Effector memory CD8-positive, alpha-beta T cell (primary cell): ENCODE measurements around the gene PRDM11.

Experiments used
- ATAC-seq: fragments of 150-1000 bp; cut with Tn5 transposase; replicated peaks from 2 replicates; pipeline ENCODE4 v1.10.0; 2021; ENCODE audit warnings: mild to moderate bottlenecking, moderate library complexity
- DNase-seq, 3 experiments: peaks; one replicate each; pipeline ENCODE4 v3.0.0; 2021
- H3K27ac Mint-ChIP-seq, 2 donors: one replicate each; pipeline ENCODE4 v1.8.0; 2022; ENCODE audit warnings: mild to moderate bottlenecking in 2 of 2, mixed read lengths in 2 of 2, moderate library complexity in 2 of 2
- H3K27me3 Mint-ChIP-seq, 2 donors: one replicate each; pipeline ENCODE4 v1.8.0; 2022; ENCODE audit warnings: mixed read lengths in 2 of 2
- H3K36me3 Mint-ChIP-seq: one replicate; pipeline ENCODE4 v1.8.0; 2022; ENCODE audit warnings: mild to moderate bottlenecking, moderate library complexity, mixed read lengths; ENCODE audit not compliant: insufficient read depth
- H3K4me1 Mint-ChIP-seq, 2 donors: one replicate each; pipeline ENCODE4 v1.8.0; 2022; ENCODE audit warnings: low read depth in 2 of 2, mixed read lengths in 2 of 2
- H3K4me3 Mint-ChIP-seq, 2 donors: one replicate each; pipeline ENCODE4 v1.8.0; 2022; ENCODE audit warnings: mild to moderate bottlenecking in 2 of 2, mixed read lengths in 2 of 2, moderate library complexity in 2 of 2
- H3K9me3 Mint-ChIP-seq, 2 donors: one replicate each; pipeline ENCODE4 v1.8.0; 2022; ENCODE audit warnings: mixed read lengths in 2 of 2
- total RNA-seq, 9 experiments: gene quantifications; one replicate each; lab custom pipeline; 2026; lab: John Stamatoyannopoulos, UW

The PRDM11 gene
- 13.1 to 31.3 (median 18.0) reads per million in 9 experiments for total RNA-seq

DNA sequence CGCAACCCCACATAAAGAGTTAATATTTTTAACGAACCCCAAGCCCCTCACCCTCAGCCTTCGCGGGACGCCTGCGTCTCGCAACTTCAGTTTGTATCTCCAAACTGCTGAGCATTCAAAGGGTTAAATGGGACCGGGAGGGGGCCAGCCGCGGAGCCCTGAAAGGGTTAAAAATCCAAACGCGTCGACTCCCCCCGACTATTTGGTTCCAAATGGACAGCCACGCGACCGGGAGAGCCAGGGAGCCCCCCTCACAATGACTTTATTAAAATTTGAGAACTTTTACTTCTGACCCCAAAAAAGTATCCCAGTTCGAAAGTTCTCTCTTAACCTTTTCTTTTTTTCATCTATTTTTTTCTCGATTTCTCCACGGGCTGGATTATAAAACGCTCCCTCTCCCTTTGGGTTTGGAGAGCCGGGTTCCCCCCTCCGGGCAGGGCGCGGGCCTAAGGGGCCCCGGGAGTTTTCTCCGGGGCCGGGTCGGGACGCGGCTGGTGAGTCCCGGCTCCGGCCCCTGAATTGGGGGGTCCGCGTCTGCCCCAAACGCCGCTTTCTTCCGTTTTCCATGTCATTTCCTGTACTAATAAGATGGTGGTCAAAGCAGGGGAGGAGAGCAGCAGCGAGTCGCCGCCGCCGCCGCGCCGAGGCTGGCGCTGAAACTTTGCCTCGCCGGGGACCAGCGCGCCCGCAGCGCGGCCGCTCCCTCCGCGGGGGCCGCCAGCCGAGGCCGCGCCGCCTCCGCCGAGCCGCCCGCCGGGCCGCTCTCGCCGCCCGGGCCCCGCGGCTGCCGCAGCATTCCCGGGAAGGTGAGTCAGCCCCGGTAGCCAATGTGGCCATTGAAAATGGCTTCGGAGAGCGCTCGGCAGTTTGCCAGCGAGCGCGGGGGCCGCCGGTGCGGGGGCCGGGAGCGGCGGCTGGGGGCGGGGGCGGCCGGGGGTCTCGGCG is at the start of gene PRDM11:
PRDM11 (plus strand) TSS at position 568 of the 945 bp plus-strand sequence. CDS start 35,128 bp downstream, outside the sequence.
- H3K4me3 Mint-ChIP-seq: peak within 1 kb of the TSS; percentile 92 to 96
- peaks cover 30% of the 10 kb centered on the region in 2 donors for H3K4me1 Mint-ChIP-seq
- ATAC-seq: peak; percentile 52
- DNase-seq: peak; percentile 43 to 54 (median 44)
- H3K27me3 Mint-ChIP-seq: no peaks in the 10 kb centered on the region
- H3K27ac Mint-ChIP-seq: peak within 1 kb of the TSS; percentile 93 to 97
- H3K9me3 Mint-ChIP-seq: no peaks in the 10 kb centered on the region
- peaks cover 9% of the 10 kb centered on the region for H3K36me3 Mint-ChIP-seq

DNA sequence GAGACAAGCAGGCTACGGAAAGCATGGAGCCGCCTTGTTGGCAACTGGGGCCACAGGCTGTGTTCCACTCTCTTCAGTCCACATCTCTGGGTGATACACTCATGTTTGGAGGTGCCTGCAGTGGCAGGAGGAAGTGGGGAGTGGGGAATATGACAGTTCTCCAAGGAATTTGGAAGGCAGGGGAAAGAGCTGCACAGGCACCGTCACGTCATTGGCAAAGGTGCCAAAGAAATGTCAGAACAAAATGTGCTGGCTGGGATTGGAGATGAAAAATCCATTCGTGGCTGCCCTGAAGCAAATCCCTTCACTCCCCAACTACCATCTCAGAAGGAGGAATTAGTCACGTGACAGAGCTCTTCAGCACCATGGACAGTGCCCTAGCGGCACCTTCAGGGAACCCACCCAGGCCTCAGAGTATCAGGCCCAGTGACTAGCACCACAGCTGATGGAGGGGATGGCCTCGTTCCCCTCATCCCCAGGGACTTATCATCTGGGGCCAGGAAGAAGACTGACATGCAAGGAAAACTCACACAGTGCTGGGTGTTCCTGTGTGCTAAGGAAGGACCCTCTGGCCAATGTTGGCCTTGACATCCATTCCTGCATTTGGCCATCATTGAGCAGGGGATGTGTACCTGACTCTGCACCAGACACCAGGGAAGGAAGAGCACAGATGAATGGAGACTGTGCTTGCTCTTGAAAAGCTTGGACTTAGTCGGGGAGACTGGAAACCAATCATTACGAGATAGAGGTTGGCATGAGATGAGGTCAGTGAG is 48.5 kb upstream of the PRDM11 start:
- peak overlapping the region in 1 of 2 donors; percentile 36 for H3K27ac Mint-ChIP-seq
- peak; percentile 42 to 57 (median 50) for DNase-seq
- no peak overlapping the region for H3K4me3 Mint-ChIP-seq
- H3K9me3 Mint-ChIP-seq: no peaks in the 10 kb centered on the region
- no peaks in the 10 kb centered on the region for H3K27me3 Mint-ChIP-seq
- peaks cover 58 to 60% of the 10 kb centered on the region in 2 donors for H3K4me1 Mint-ChIP-seq
- peaks cover 12% of the 10 kb centered on the region for H3K36me3 Mint-ChIP-seq
- ATAC-seq: no peak

DNA sequence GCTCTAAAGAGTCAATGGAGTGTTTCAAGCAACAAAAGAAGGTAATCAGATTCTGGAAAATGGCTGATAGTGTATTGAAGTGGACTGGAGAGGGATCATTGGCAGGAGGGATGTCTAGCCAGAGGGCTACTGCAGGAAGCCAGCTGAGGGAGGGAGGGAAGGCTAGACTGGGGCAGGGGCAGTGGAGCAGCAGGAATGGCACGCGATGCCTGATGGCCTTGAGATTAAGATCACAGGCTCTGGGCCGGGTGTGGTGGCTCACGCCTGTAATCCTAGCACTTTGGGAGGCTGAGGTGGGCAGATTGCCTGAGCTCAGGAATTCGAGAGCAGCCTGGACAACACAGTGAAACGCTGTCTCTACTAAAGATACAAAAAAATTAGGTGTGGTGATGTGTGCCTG is 47.5 kb upstream of the PRDM11 start:
- Mint-ChIP-seq H3K27me3 (no peaks in the 10 kb centered on the region), H3K9me3 (no peaks in the 10 kb centered on the region), H3K27ac (peak overlapping the region in 1 of 2 donors; percentile 36), H3K4me1 (peaks cover 52 to 54% of the 10 kb centered on the region in 2 donors), H3K4me3 (no peak overlapping the region), H3K36me3 (peaks cover 4% of the 10 kb centered on the region)
- ATAC-seq: no peak
- DNase-seq: no peak

DNA sequence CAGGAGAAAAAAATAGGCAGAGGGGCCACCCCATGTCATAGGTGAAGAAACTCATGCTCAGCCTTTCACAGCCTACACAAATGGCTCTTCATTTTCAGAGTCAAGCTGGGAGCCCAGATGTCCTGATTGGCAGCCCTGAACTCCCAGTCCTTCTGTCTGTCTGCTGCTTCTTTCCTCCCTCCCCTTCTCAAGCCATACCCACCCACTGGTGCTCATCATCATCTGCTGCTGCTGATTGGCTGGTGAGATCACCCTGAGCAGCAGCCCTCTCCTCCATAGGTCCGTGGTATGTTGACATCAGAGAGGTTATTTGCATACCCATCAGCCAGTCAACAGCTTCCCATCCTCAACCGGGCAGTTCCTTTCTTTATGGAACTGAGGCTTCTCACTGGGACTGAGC is 46.1 kb upstream of the PRDM11 start:
- Mint-ChIP-seq H3K4me3 (peak overlapping the region; percentile 34 to 52), H3K27me3 (no peaks in the 10 kb centered on the region), H3K9me3 (no peaks in the 10 kb centered on the region), H3K4me1 (peaks cover 41 to 42% of the 10 kb centered on the region in 2 donors), H3K27ac (peak overlapping the region; percentile 79 to 93), H3K36me3 (peaks cover 4% of the 10 kb centered on the region)
- DNase-seq (no peak), ATAC-seq (peak; percentile 7)

DNA sequence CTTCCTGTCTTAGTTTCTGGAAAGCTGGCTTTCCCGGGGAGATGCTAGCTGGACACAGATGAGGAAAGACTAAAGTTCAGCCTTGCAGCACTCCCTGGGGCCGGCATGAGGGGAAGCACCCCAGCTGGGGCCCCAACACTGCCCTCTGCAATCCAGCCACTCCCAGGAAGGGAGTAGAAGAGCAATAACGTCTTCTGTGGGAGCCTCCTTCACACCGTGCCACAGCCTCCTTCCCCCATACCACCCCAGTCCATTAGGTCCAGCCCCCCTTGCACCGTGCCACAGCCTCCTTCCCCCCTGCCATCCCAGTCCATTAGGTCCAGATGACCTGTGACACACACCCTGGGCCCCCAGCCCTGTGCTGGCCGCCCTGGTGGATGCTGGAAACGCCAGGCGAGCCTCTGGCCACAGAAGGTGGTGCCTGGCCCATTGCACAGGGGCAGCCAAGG is 44.1 kb upstream of the PRDM11 start:
- Mint-ChIP-seq H3K4me1 (peaks cover 34 to 37% of the 10 kb centered on the region in 2 donors), H3K27me3 (peaks cover 0 to 11% of the 10 kb centered on the region in 2 donors), H3K36me3 (peaks cover 7% of the 10 kb centered on the region), H3K4me3 (peak overlapping the region; percentile 51 to 66), H3K27ac (peak overlapping the region; percentile 93 to 95), H3K9me3 (no peaks in the 10 kb centered on the region)
- DNase-seq: no peak
- ATAC-seq: peak; percentile 14

DNA sequence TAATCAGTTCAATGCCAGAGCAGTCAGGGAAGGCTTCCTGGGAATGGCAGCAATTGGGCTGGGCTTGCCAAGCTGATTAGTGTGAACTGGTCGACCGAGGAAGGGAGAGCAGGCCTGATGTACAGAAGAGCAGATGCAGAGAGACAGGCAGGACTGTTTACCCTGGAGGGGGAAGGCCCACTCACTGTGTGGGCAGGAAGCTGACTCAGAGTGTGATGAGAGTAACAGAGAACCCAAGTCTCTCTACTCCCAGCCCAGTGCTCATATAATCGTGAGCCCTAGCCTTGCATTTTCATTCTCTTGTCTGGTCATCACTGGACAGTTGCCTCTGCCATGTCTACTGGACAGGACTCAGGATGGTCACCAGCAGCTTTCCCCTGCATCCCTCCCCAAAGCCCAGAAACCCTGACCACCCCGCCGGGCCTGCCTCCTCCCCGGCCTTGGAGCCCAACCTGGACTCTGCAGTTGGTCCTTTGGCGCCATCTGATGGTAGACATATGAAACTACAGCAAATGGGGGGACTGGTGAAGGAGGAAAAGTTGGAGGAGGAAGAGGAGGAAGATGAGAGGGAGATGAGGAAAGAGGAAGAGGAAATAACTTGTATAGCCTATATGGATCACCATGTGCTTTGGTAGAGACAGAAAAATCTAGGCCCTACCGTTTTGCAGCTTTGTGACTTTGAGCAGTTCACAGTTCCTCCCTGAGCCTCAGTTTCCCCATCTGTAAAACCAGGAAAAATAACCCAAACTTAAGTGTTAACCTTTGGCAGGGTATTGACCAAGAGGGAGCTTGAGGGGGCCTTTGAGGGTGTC is 43.4 kb upstream of the PRDM11 start:
- H3K36me3 Mint-ChIP-seq: peaks cover 5% of the 10 kb centered on the region
- H3K4me1 Mint-ChIP-seq: peaks cover 34 to 35% of the 10 kb centered on the region in 2 donors
- peak; percentile 98 for ATAC-seq
- no peaks in the 10 kb centered on the region for H3K9me3 Mint-ChIP-seq
- H3K27me3 Mint-ChIP-seq: peaks cover 0 to 11% of the 10 kb centered on the region in 2 donors
- H3K27ac Mint-ChIP-seq: peak overlapping the region; percentile 93 to 95
- peak; percentile 66 to 77 (median 67) for DNase-seq
- H3K4me3 Mint-ChIP-seq: peak overlapping the region; percentile 51 to 66

DNA sequence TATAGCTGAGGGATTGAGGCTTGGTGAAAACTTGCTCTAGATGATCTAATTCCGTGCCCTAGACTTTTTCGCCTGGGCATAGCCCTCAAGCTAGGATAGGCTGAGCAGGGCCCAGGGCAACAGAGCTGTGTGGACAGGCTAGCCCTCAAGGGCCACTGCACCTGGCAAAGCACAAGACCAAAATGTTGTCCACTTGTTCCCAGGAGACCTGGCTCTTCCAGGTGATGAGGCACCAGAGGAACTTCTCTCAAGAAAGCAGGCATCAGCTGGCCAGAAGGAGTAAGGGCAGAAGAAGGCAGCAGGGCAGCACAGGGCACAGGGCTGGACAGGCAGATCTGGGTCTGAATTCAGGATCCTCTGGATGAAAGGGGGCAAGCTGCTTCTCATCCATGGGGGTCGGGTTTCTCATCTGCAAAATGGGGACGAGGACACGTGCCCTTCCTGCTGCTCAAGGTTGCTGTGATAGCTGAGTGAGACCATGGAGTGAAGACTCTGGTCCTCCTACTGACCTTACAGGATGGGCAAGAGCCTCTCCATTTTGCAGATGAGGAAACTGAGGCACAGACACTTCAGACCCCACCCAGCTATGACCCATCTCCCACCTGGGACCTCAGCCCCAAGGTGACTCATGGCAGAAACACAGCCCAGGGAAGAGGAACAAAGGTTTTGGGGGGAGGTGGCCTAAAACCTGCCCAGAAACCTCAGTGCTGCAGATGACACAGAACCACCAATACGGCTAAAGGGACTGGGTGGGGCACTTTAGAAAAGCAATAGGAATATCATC is 42.2 kb upstream of the PRDM11 start:
- Mint-ChIP-seq H3K4me3 (no peak overlapping the region), H3K4me1 (peaks cover 27 to 30% of the 10 kb centered on the region in 2 donors), H3K27ac (no peak overlapping the region), H3K27me3 (peaks cover 0 to 16% of the 10 kb centered on the region in 2 donors), H3K36me3 (peaks cover 3% of the 10 kb centered on the region), H3K9me3 (no peaks in the 10 kb centered on the region)
- ATAC-seq (no peak), DNase-seq (no peak)

DNA sequence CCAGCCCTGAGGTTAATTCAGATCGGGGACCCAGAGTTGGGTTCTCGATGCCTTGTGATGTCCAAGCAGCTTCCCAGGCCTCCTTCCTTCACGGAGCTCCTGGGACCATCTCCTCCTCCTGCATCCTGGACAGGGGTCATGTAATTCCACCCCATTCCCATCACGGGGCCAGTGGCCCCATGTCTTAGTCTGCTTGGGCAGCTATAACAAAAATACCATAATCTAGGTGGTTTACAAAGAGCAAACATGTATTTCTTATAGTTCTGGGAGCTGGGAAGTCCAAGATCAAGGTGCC is 41.7 kb upstream of the PRDM11 start:
- ATAC-seq (no peak), DNase-seq (no peak)
- no peaks in the 10 kb centered on the region for H3K9me3 Mint-ChIP-seq
- H3K27me3 Mint-ChIP-seq: peaks cover 0 to 21% of the 10 kb centered on the region in 2 donors
- H3K36me3 Mint-ChIP-seq: peaks cover 3% of the 10 kb centered on the region
- peaks cover 26 to 29% of the 10 kb centered on the region in 2 donors for H3K4me1 Mint-ChIP-seq
- H3K27ac Mint-ChIP-seq: no peak overlapping the region
- no peak overlapping the region for H3K4me3 Mint-ChIP-seq

DNA sequence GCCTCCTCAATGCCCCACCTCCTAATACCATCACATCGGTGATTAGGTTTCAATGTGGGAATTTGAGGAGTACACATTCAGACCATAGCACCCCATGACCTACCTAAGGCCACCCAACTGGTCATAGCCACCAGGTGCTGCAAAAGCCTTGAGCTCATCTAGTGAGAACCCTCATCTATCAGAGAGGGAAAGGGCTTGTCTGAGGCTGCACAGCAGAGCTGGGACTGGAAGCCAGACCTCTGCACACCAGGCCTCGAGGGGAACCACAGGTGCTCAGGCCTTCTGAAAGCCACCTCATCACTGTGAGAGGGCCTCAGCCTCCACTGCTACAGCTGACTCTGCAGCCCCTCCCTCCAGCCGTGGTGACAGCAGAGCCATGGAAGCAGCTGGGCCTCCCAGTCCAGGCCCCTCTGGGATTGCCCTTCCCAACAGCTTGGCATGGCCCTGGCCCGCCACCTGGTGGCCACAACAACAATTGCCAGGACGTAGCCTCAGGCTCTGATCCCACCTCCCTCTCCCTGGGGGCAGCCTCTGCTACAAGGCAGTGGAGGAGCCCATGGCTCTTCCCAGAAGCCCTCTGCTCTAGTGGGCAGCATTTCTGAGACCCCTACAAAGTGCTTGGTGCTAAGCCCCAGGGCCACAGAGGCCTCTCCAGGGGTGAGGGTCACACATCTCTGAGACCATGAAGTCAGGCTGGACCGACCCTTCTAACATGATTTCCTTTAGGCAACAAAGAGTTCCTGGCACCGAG is 41.0 kb upstream of the PRDM11 start:
- DNase-seq (peak; percentile 55 to 66 (median 61)), ATAC-seq (peak; percentile 19)
- no peak overlapping the region for H3K27ac Mint-ChIP-seq
- H3K4me3 Mint-ChIP-seq: no peak overlapping the region
- peaks cover 23 to 24% of the 10 kb centered on the region in 2 donors for H3K4me1 Mint-ChIP-seq
- peaks cover 3% of the 10 kb centered on the region for H3K36me3 Mint-ChIP-seq
- H3K27me3 Mint-ChIP-seq: peaks cover 0 to 28% of the 10 kb centered on the region in 2 donors
- H3K9me3 Mint-ChIP-seq: no peaks in the 10 kb centered on the region

DNA sequence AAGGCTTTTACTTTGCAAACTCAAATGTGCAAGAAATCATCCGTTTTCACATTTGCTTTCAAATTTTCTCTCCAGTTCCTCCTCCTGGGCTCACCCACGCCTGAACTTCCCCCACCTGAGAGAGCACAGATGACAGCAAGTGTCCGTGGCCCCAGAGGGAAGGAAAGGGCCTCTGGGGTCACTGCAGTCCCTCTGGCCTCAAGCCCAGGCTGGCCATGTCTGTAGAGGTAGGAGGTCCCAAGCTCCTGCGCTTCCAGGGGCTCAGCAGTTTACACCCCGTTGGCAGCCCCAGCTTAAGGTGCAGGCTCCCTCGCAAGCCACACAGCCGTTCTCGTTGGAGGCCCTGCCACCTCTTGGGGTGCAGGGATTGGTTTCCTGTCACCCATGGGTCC is 40.5 kb upstream of the PRDM11 start:
- peaks cover 3% of the 10 kb centered on the region for H3K36me3 Mint-ChIP-seq
- no peak overlapping the region for H3K4me3 Mint-ChIP-seq
- H3K9me3 Mint-ChIP-seq: no peaks in the 10 kb centered on the region
- peaks cover 4 to 34% of the 10 kb centered on the region in 2 donors for H3K27me3 Mint-ChIP-seq
- peaks cover 17 to 19% of the 10 kb centered on the region in 2 donors for H3K4me1 Mint-ChIP-seq
- H3K27ac Mint-ChIP-seq: no peak overlapping the region
- DNase-seq: no peak
- no peak for ATAC-seq

DNA sequence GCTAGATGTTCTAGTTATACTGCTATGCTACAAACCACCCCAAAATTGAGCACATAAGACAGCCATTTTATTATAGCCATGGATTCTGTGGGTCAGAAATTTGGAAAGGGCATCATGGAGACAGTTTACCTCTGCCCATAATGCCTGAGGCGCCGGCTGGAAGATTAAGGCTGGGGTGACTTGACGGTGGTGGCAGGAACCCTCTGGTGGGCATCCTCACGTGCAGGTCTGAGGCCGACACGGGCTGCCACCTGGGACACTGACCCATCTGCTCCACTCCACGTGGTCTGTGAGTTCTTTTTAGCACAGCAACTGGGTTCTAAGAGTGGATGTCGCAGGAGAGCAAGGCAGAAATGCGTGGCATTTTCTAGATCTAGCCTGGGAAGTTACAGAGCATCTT is 40.0 kb upstream of the PRDM11 start:
- H3K36me3 Mint-ChIP-seq: peaks cover 3% of the 10 kb centered on the region
- H3K27ac Mint-ChIP-seq: no peak overlapping the region
- H3K4me1 Mint-ChIP-seq: peaks cover 13 to 14% of the 10 kb centered on the region in 2 donors
- peaks cover 9 to 38% of the 10 kb centered on the region in 2 donors for H3K27me3 Mint-ChIP-seq
- no peaks in the 10 kb centered on the region for H3K9me3 Mint-ChIP-seq
- no peak for ATAC-seq
- no peak overlapping the region for H3K4me3 Mint-ChIP-seq
- no peak for DNase-seq

DNA sequence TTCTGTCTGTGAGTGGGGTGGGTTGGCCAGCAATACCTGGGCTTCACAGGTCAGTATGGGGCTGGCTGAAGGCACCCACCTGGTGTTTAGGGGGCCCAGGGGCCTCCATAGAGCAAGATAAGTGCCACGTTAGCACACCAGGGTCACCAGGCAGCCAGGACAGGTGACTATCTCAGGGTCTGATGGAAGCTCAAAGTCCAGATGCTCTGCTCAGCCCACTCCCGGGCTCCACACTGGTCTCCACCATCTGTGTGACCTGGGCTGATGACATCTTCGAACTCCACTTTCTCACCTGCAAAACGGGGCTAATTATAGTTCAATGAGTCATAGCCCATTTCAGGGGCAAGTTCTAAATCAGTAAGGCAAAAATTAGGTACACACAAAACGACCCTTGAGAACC is 39.4 kb upstream of the PRDM11 start:
- Mint-ChIP-seq H3K36me3 (peaks cover 3% of the 10 kb centered on the region), H3K9me3 (no peaks in the 10 kb centered on the region), H3K27me3 (peaks cover 15 to 44% of the 10 kb centered on the region in 2 donors), H3K27ac (no peak overlapping the region), H3K4me3 (no peak overlapping the region), H3K4me1 (peaks cover 12 to 13% of the 10 kb centered on the region in 2 donors)
- ATAC-seq (no peak), DNase-seq (no peak)
